ENCODE measurements around the gene TMEM121. TPM values are rescaled to one million over a fixed set of nuclear protein-coding genes. Genes with fewer than 3 reads are reported as not detected.
"Not testable (repeated sequence)": the region's sequence is repeated elsewhere in the genome, so short reads cannot be mapped to it uniquely, and the experiment has no call there.

TMEM121 gene
- polyA plus RNA-seq, 1 experiment = 4.6 TPM

DNA sequence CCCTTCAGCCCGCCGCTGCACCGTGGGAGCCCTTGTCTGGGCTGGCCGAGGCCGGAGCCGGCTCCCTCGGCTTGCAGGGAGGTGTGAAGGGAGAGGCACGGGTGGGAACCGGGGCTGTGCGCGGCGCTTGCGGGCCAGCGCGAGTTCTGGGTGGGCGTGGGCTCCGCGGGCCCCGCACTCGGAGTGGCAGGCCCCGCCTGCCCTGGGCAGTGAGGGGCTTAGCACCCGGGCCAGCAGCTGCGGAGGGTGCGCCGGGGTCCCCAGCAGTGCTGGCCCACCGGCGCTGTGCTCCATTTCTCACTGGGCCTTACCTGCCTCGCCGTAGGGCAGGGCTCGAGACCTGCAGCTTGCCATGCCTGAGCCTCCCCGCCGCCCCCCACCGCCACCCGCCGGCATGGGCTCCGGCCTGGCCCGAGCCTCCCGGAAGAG is 21.4 kb downstream of the TMEM121 start:
- CTCF ChIA-PET = interaction anchor here (2.8 kb wide), 1 partner anchor 10 kb away, joined by 18 read pairs; no protein-coding TSS in a partner anchor

GRCh38 chr14:105549481-105549880 is 23.1 kb downstream of the TMEM121 start:
- CTCF ChIA-PET = interaction anchor here (2.8 kb wide), 1 partner anchor 12 kb away, joined by 18 read pairs; no protein-coding TSS in a partner anchor
- no peaks in the 10 kb centered on the region for H3K27me3 ChIP-seq (ENCODE audit: control insufficient read depth, insufficient read depth, low read length)

More for the DNA sequence above, 21.4 kb downstream of the TMEM121 start:
- TF ChIP-seq CTCF (IDR thresholded peaks at IDR 0.05; ENCODE audit: insufficient read depth, low read depth, low read length) = no peak
- POLR2A ChIA-PET = no interaction called here
- no peak for DNase-seq (ENCODE audit: low read depth)
- Histone ChIP-seq H3K4me3 (ENCODE audit: low read depth, low read length) (no peak overlapping the region), H3K36me3 (ENCODE audit: control insufficient read depth, insufficient read depth, low read length) (no peaks in the 10 kb centered on the region), H3K27me3 (ENCODE audit: control insufficient read depth, insufficient read depth, low read length) (no peaks in the 10 kb centered on the region)

DNA sequence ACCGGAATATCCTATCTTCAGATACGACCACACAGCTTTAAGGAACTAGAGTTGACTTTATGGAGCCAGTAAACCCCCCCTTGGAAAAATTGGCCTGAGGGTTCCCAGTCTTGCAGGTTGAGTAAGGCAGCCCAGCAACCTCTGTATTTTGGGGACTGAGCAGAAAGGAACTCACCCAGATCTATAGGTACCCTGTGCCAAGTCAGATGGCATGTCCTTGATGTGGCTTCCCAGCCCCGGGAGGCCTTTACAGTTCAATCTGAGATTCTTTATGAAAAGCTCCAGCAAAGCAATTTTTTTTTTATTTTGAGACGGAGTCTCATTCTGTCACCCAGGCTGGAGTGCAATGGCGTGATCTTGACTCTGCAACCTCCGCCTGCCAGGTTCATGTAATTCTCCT is 27.6 kb downstream of the TMEM121 start:
- ChIA-PET POLR2A (no interaction called here), CTCF (no interaction called here)
- Histone ChIP-seq H3K36me3 (ENCODE audit: control insufficient read depth, insufficient read depth, low read length) (no peaks in the 10 kb centered on the region), H3K27me3 (ENCODE audit: control insufficient read depth, insufficient read depth, low read length) (0 out of 2 replicates have a peak, but pooled peaks cover 1% of the 10 kb centered on the region), H3K4me3 (ENCODE audit: low read depth, low read length) (no peak overlapping the region)
- DNase-seq (ENCODE audit: low read depth) = no peak
- no peak for TF ChIP-seq CTCF (IDR thresholded peaks at IDR 0.05; ENCODE audit: insufficient read depth, low read depth, low read length)

More at GRCh38 chr14:105549481-105549880, 23.1 kb downstream of the TMEM121 start:
- H3K4me3 ChIP-seq (ENCODE audit: low read depth, low read length) = no peak overlapping the region
- no peaks in the 10 kb centered on the region for H3K36me3 ChIP-seq (ENCODE audit: control insufficient read depth, insufficient read depth, low read length)
- POLR2A ChIA-PET = no interaction called here
- DNase-seq (ENCODE audit: low read depth) = no peak
- no peak for TF ChIP-seq CTCF (IDR thresholded peaks at IDR 0.05; ENCODE audit: insufficient read depth, low read depth, low read length)

GRCh38 chr14:105554523-105554922 is 28.1 kb downstream of the TMEM121 start:
- no peak for TF ChIP-seq CTCF (IDR thresholded peaks at IDR 0.05; ENCODE audit: insufficient read depth, low read depth, low read length)
- Histone ChIP-seq H3K4me3 (ENCODE audit: low read depth, low read length) (no peak overlapping the region), H3K27me3 (ENCODE audit: control insufficient read depth, insufficient read depth, low read length) (0 out of 2 replicates have a peak, but pooled peaks cover 1% of the 10 kb centered on the region), H3K36me3 (ENCODE audit: control insufficient read depth, insufficient read depth, low read length) (no peaks in the 10 kb centered on the region)
- POLR2A ChIA-PET = no interaction called here
- CTCF ChIA-PET = no interaction called here
- DNase-seq (ENCODE audit: low read depth) = no peak

DNA sequence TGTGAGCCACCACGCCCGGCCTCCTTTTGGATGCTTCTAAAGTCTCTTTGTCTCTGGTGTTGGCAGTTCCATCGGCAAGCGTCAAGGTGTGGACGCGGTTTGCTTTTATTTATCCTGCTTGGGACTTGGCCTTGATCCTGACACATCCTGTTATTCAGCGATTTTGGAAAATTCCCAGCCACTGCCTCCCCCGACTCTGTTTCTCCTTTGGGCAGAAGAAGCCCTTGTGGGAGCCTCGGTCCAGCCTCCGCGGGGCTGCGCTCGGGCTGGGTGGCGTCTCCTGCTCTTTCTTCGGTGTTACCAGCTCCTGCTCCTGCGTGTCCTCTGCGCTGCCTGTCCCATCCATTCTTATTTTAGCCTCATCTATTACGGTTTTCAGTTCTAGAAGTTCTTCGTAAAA is 31.3 kb downstream of the TMEM121 start:
- H3K27me3 ChIP-seq (ENCODE audit: control insufficient read depth, insufficient read depth, low read length); H3K36me3 ChIP-seq (ENCODE audit: control insufficient read depth, insufficient read depth, low read length); H3K4me3 ChIP-seq (ENCODE audit: low read depth, low read length); CTCF ChIA-PET; DNase-seq (ENCODE audit: low read depth); POLR2A ChIA-PET: not testable (repeated sequence)

DNA sequence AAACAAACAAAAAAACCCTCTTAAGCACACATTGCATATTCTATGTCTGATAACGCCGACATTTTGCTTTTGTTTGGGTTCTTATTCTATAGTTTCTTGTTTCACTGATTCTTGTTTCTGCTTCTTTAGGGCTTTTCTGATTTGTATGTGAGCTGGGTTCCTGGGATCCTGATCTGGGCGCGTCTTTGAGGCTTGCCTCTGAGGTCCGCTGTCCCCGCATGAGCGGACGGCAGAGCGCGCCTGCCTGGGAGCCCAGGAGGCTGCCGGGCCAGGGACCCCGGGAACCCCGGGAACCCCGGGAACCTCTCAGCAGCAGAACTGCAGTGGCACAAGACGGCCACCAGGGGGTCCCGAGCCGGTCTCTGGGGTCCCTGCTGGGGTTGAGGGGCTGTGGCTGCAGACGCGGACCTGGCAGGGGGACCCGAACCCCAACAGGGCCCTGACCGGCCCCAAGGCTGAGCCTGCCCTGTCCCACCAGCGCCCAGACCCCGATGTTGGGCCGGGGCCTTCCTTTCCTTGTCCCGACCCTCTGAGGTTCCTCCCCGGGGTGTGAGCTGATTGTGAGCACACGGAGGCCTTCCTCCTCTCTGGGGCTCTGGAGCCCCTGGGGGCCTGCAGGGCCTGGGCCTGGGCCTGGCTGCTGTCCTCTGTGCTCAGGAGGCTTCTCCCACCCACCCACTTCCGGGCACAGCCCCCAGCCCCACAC is 32.2 kb downstream of the TMEM121 start:
- H3K27me3 ChIP-seq (ENCODE audit: control insufficient read depth, insufficient read depth, low read length); CTCF ChIA-PET; POLR2A ChIA-PET; H3K36me3 ChIP-seq (ENCODE audit: control insufficient read depth, insufficient read depth, low read length); H3K4me3 ChIP-seq (ENCODE audit: low read depth, low read length); DNase-seq (ENCODE audit: low read depth): not testable (repeated sequence)
- TF ChIP-seq CTCF (IDR thresholded peaks at IDR 0.05; ENCODE audit: insufficient read depth, low read depth, low read length) = peak; percentile 32

GRCh38 chr14:105559384-105560047 is 33.1 kb downstream of the TMEM121 start:
- H3K27me3 ChIP-seq (ENCODE audit: control insufficient read depth, insufficient read depth, low read length); CTCF ChIA-PET; POLR2A ChIA-PET: not testable (repeated sequence)

More at GRCh38 chr14:105559384-105560047, 33.1 kb downstream of the TMEM121 start:
- DNase-seq (ENCODE audit: low read depth); H3K36me3 ChIP-seq (ENCODE audit: control insufficient read depth, insufficient read depth, low read length); H3K4me3 ChIP-seq (ENCODE audit: low read depth, low read length): not testable (repeated sequence)

All from BJ (cell line).